Gastroesophageal sphincter (tissue), 4 donors: ENCODE results near the gene ZNF182. TPM values are rescaled to one million over a fixed set of nuclear protein-coding genes. Genes with fewer than 3 reads are reported as not detected.
"Not testable (repeated sequence)": the region's sequence is repeated elsewhere in the genome, so short reads cannot be mapped to it uniquely, and the experiment has no call there.

Experiments
- ATAC-seq: fragments of 150-250 bp; one replicate; pipeline ENCODE4 v1.9.1; 2016; ENCODE audit warnings: mild to moderate bottlenecking, moderate library complexity
- H3K27ac ChIP-seq, 4 donors: fragments of 200-600 bp; sonication (generic) in 3 of 4; 1 replicate in 3 of 4; 2 replicates in 1 of 4; pipeline ENCODE4 v1.5.1; 2016 to 2019
- H3K27me3 ChIP-seq: fragments of 200-600 bp; sonication (generic); one replicate; pipeline ENCODE4 v1.5.1; 2019
- H3K36me3 ChIP-seq, 2 donors: fragments of 200-600 bp; sonication (generic); one replicate each; pipeline ENCODE4 v1.5.1; 2019; ENCODE audit warnings: control low read depth in 1 of 2
- H3K4me1 ChIP-seq, 3 donors: fragments of 200-600 bp; sonication (generic); 1 replicate in 2 of 3; 2 replicates in 1 of 3; pipeline ENCODE4 v1.5.1; 2016 to 2019; ENCODE audit warnings: control low read depth in 2 of 3
- H3K4me3 ChIP-seq, 2 donors: fragments of 200-600 bp; sonication (generic); one replicate each; pipeline ENCODE4 v1.5.1; 2019; ENCODE audit warnings: mild to moderate bottlenecking in 1 of 2, moderate library complexity in 1 of 2
- H3K9me3 ChIP-seq, 3 donors: fragments of 200-600 bp; sonication (generic); one replicate each; pipeline ENCODE4 v1.5.1; 2017 to 2019; ENCODE audit warnings: control low read depth in 2 of 3
- EP300 ChIP-seq: sonication (generic); formaldehyde crosslinking; IDR thresholded peaks from one replicate; pipeline ENCODE4 v1.6.1; 2017; ENCODE audit warnings: antibody characterized with exemption, mild to moderate bottlenecking
- POLR2A ChIP-seq, 2 donors: fragments of 450-650 bp; IDR thresholded peaks; one replicate each; pipeline ENCODE4 v1.6.1; 2017; ENCODE audit warnings: antibody characterized with exemption in 2 of 2, mild to moderate bottlenecking in 2 of 2, moderate library complexity in 1 of 2
- POLR2AphosphoS5 ChIP-seq: sonication (generic); formaldehyde crosslinking; IDR thresholded peaks from one replicate; pipeline ENCODE4 v1.6.1; 2017; ENCODE audit warnings: antibody characterized with exemption
- WGBS, 2 donors: methylation state at CpG; one replicate each; pipeline ENCODE4 v1.1.5; 2018; ENCODE audit warnings: low coverage in 1 of 2; 5-methylcytosine and 5-hydroxymethylcytosine counted together
- total RNA-seq, 4 donors: library from RNA; depleted of rRNA; stranded (reverse); fragments of >200 nt; gene quantifications; one replicate each; pipeline ENCODE4 v1.1.0, GENCODE V29; 2016
- TF ChIP-seq, protein P1 (sequence below), 4 experiments: fragments of 200-600 bp in 2 of 4; fragments of 450-650 bp in 2 of 4; sonication (generic) in 1 of 4; IDR thresholded peaks; one replicate each; pipeline ENCODE4 v1.5.1; 2017 to 2019; ENCODE audit warnings: antibody characterized with exemption in 4 of 4, mild to moderate bottlenecking in 2 of 4, moderate library complexity in 2 of 4

Gene ZNF182
- total RNA-seq, 4 donors from 2014 or later, result 2.8 to 5.8 (median 3.8) TPM

DNA sequence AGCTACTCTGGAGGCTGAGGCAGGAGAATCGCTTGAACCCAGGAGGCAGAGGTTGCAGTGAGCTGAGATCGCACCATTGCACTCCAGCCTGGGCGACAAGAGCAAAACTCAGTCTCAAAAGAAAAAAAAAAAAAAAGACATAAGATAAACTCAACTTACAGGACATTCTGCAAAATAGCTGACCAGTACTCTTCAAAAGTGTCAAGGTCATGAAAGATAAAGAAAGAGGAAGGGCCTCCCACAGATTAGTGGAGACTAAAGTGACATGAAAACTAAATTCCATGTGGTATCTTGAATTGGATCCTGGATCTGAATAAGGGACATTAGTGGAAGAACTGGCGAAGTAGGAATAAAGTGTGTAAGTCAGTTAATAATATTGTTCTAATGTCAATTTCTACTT, 63.3 kb downstream of the ZNF182 start:
- H3K27ac ChIP-seq, result no peak overlapping the region
- H3K27me3 ChIP-seq, result no peaks in the 10 kb centered on the region
- H3K4me1 ChIP-seq, result no peaks in the 10 kb centered on the region
- H3K36me3 ChIP-seq, result no peaks in the 10 kb centered on the region
- TF ChIP-seq POLR2AphosphoS5 (no peak), POLR2A (IDR thresholded peaks at IDR 0.05) (no peak), EP300 (no peak)
- TF ChIP-seq, protein P1, sequence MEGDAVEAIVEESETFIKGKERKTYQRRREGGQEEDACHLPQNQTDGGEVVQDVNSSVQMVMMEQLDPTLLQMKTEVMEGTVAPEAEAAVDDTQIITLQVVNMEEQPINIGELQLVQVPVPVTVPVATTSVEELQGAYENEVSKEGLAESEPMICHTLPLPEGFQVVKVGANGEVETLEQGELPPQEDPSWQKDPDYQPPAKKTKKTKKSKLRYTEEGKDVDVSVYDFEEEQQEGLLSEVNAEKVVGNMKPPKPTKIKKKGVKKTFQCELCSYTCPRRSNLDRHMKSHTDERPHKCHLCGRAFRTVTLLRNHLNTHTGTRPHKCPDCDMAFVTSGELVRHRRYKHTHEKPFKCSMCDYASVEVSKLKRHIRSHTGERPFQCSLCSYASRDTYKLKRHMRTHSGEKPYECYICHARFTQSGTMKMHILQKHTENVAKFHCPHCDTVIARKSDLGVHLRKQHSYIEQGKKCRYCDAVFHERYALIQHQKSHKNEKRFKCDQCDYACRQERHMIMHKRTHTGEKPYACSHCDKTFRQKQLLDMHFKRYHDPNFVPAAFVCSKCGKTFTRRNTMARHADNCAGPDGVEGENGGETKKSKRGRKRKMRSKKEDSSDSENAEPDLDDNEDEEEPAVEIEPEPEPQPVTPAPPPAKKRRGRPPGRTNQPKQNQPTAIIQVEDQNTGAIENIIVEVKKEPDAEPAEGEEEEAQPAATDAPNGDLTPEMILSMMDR (IDR thresholded peaks at IDR 0.05), result no peak
- no peak overlapping the region for H3K4me3 ChIP-seq
- no peak for ATAC-seq
- no peaks in the 10 kb centered on the region for H3K9me3 ChIP-seq
- WGBS, 2 donors, result 89 to 100% methylated on average over 1 to 4 of the region's 4 CpGs

DNA sequence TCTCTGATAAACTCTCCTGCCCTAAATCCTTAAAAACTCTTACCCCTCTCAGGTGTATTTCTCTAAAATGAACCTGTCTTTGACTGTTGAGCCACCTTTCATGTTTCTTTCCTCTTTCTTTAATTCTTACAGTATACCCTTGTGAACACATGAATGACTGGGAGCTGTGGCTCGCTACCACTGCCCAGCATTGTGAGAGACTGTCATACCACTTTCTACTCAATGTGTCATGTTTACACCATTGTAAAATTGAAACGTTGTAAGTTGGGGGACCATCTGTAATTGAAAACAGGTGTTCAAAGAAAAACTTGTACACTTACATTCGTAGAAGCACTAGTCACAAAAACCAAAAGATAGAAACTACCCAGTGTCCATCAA, 66.9 kb downstream of the ZNF182 start:
- no peaks in the 10 kb centered on the region for H3K9me3 ChIP-seq
- no peak overlapping the region for H3K27ac ChIP-seq
- 40 to 100% methylated on average over 1 of the region's 3 CpGs for WGBS, 2 donors
- H3K4me3 ChIP-seq, result no peak overlapping the region
- TF ChIP-seq POLR2AphosphoS5, result no peak
- TF ChIP-seq EP300, result no peak
- TF ChIP-seq, protein P1 (IDR thresholded peaks at IDR 0.05), result no peak
- TF ChIP-seq POLR2A (IDR thresholded peaks at IDR 0.05), result no peak
- no peaks in the 10 kb centered on the region for H3K27me3 ChIP-seq
- H3K4me1 ChIP-seq, result no peaks in the 10 kb centered on the region
- no peaks in the 10 kb centered on the region for H3K36me3 ChIP-seq
- no peak for ATAC-seq

DNA sequence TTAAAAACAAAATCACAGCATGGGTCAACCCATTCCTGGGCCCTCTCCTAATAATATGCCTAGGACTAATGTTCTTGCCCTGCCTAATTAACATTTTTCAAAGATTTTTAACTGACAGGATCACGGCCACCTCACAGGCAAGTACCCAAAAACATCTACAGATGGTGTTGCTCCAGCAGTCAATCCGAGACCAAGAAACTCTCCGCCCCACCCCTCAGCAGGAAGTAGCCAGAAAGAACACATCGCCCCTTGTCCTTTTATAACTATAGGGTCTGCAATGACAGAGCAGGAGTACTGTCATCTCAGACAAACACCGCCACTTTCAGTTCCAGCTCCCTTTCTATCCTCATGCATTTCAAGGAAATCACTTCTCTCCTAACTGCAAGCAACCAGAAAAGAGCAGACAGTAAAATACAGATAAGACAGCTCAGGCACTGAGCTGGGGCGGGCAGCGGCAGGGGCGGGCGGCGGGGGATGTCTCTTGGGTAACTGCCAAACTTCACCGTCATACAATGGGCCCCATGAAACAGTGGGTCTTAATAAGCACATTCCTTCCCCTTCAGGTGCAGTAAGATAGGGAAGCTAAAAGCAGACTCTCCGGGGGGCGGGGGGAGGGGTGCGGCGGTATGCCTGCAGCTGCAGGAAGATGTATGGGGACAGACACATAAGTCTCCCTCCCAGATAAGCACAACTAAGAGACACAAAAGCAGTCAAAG, 67.4 kb downstream of the ZNF182 start:
- TF ChIP-seq EP300, result no peak
- TF ChIP-seq, protein P1 (IDR thresholded peaks at IDR 0.05), result no peak
- TF ChIP-seq POLR2AphosphoS5, result no peak
- no peak for TF ChIP-seq POLR2A (IDR thresholded peaks at IDR 0.05)
- no peaks in the 10 kb centered on the region for H3K36me3 ChIP-seq
- H3K4me1 ChIP-seq, result no peaks in the 10 kb centered on the region
- no peak overlapping the region for H3K4me3 ChIP-seq
- no peak overlapping the region for H3K27ac ChIP-seq
- H3K27me3 ChIP-seq, result no peaks in the 10 kb centered on the region
- no peak for ATAC-seq
- WGBS, 2 donors, result 0 to 49% methylated on average over 1 to 6 of the region's 15 CpGs
- no peaks in the 10 kb centered on the region for H3K9me3 ChIP-seq

DNA sequence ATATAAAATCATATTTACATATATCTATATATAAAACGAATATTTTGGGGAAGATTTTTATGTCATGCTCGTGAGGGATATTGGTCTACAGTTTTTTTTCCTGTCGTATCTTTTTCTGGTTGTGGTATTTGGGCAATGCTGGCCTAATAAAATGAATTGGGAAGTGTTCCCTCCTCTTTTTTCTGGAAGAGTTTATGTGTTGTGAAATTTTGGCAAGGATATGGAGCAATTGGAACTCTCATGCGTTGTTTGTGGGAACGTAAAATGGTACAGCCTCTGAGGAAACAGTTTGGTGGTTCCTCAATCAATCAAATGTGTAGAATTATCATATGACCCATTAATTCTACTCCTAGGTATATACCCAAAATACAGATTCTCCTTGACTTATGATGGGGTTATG, 69.8 kb downstream of the ZNF182 start:
- H3K4me3 ChIP-seq, result no peak overlapping the region
- WGBS, 2 donors, result 45 to 66% methylated on average over 5 of the region's 5 CpGs
- no peaks in the 10 kb centered on the region for H3K9me3 ChIP-seq
- no peak for TF ChIP-seq EP300
- no peak for TF ChIP-seq POLR2A (IDR thresholded peaks at IDR 0.05)
- TF ChIP-seq POLR2AphosphoS5, result no peak
- TF ChIP-seq, protein P1 (IDR thresholded peaks at IDR 0.05), result no peak
- no peak for ATAC-seq
- no peak overlapping the region for H3K27ac ChIP-seq
- no peaks in the 10 kb centered on the region for H3K36me3 ChIP-seq
- no peaks in the 10 kb centered on the region for H3K27me3 ChIP-seq
- no peaks in the 10 kb centered on the region for H3K4me1 ChIP-seq

DNA sequence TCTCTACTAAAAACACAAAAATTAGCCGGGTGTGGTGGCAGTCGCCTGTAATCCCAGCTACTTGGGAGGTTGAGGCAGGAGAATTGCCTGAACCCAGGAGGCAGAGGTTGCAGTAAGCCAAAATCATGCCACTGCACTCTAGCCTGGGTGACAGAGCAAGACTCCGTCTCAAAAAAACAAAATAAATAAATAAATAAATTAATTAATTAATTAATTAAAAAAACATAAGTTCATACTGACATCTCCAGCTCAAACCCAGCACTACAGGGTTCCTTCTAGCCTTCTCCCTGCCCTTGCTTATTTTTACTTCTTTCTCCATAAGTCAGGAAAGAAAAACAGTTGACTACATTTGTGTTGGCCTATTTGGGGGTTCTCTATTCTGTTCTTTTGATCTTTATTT, 71.8 kb downstream of the ZNF182 start:
- H3K36me3 ChIP-seq, H3K4me1 ChIP-seq, H3K9me3 ChIP-seq, H3K27ac ChIP-seq, H3K4me3 ChIP-seq, H3K27me3 ChIP-seq, ATAC-seq: not testable (repeated sequence)
- 67 to 100% methylated on average over 1 of the region's 3 CpGs for WGBS, 2 donors
